K562 (cell line): ENCODE measurements around the gene UBE2S. TPM values are rescaled to one million over a fixed set of nuclear protein-coding genes. Genes with fewer than 3 reads are reported as not detected.

Experiments
- ARID3A ChIP-seq: IDR thresholded peaks from 2 replicates; pipeline ENCODE4 v1.6.1; 2012; ENCODE audit warnings: low read depth, low read length, improper control_type of control experiment, borderline replicate concordance
- CHD2 ChIP-seq: IDR thresholded peaks from 2 replicates; pipeline ENCODE4 v1.6.1; 2011; ENCODE audit warnings: low read depth, low read length
- PRMT5 ChIP-seq: sonication (generic); formaldehyde crosslinking; IDR thresholded peaks from 2 replicates; pipeline ENCODE4 v1.5.0; 2020; ENCODE audit warnings: missing genetic modification reagents
- PTRF ChIP-seq: fragments of 450-650 bp; IDR thresholded peaks from 2 replicates; pipeline ENCODE4 v1.6.1; 2016; ENCODE audit warnings: mild to moderate bottlenecking, missing genetic modification characterization, missing compliant biosample characterization
- SIRT6 ChIP-seq: IDR thresholded peaks from one replicate; pipeline ENCODE4 v1.6.1; 2012; ENCODE audit warnings: low read depth, mild to moderate bottlenecking, control low read depth, inconsistent platforms, low read length, moderate library complexity
- TAL1 ChIP-seq: fragments of 450-650 bp; IDR thresholded peaks from 2 replicates; pipeline ENCODE4 v1.6.1; 2016; ENCODE audit warnings: mild to moderate bottlenecking
- ZBTB26 ChIP-seq: fragments of 450-650 bp; formaldehyde crosslinking; IDR thresholded peaks from 2 replicates; pipeline ENCODE4 v1.4.0; 2022; ENCODE audit warnings: missing genetic modification characterization
- ZNF174 ChIP-seq: fragments of 250-450 bp; sonication (Bioruptor Pico); IDR thresholded peaks from 2 replicates; pipeline ENCODE4 v1.4.0; 2020; ENCODE audit warnings: mild to moderate bottlenecking
- ZNF354B ChIP-seq: fragments of 250-450 bp; sonication (Bioruptor Pico); IDR thresholded peaks from 2 replicates; pipeline ENCODE4 v1.4.0; 2020
- ZNF395 ChIP-seq: fragments of 200-800 bp; sonication (Bioruptor generic); IDR thresholded peaks from 2 replicates; pipeline ENCODE4 v1.6.1; 2017; ENCODE audit warnings: missing genetic modification characterization, missing compliant biosample characterization
- ZNF431 ChIP-seq: sonication (generic); formaldehyde crosslinking; IDR thresholded peaks from 2 replicates; pipeline ENCODE4 v1.8.0; 2022; ENCODE audit warnings: mild to moderate bottlenecking, missing genetic modification reagents
- polyA plus RNA-seq, 8 experiments: library from polyadenylated mRNA; depleted of rRNA in 4 of 8; stranded (reverse) in 5 of 8; unstranded in 3 of 8; fragments of >200 nt; fragmentation: Nextera tagmentation in 2 of 8; fragmentation: Illumina TruSeq in 1 of 8; extraction: Ambion mirVana in 2 of 8; extraction: Trizol in 1 of 8; gene quantifications; 2 replicates each; pipeline versions ENCODE4 v1.2.1 to v1.2.3, GENCODE V29; 2011 to 2014; ENCODE audit warnings: inconsistent platforms in 1 of 8, missing spikeins in 1 of 8
- total RNA-seq, 7 experiments: library from RNA; depleted of rRNA in 6 of 7; stranded (reverse); fragments of >200 nt in 6 of 7; fragmentation: Illumina TruSeq in 2 of 7; extraction: Trizol in 2 of 7; gene quantifications; 2 replicates each; pipeline versions ENCODE4 v1.2.1 to v1.2.3, GENCODE V29; 2011 to 2021; ENCODE audit warnings: low replicate concordance in 1 of 7

UBE2S gene
- total and polyA plus RNA-seq, 9 of the 15 experiments (the other 6 are each of a cell fraction or from before 2014, with no cell fraction given): 1.5 to 1,305 (median 157) TPM

GRCh38 chr19:55406826-55407549, 600 bp downstream of the UBE2S start (continued):
- no peak; the same call in 1 of the 2 replicates for TF ChIP-seq ZNF395 (CRISPR knock-in tag)
- TF ChIP-seq CHD2: no peak
- no peak for TF ChIP-seq ZNF174 (CRISPR knock-in tag)
- no peak for TF ChIP-seq SIRT6
- no peak for TF ChIP-seq TAL1
- no peak for TF ChIP-seq PRMT5 (CRISPR knock-in tag)
- TF ChIP-seq ZNF354B (CRISPR knock-in tag): no peak
- TF ChIP-seq PTRF (tag): no peak
- no peak for TF ChIP-seq ZNF431 (CRISPR knock-in tag)
- no peak for TF ChIP-seq ZBTB26 (CRISPR knock-in tag)
- TF ChIP-seq ARID3A: no peak
